Neural cell (in vitro differentiated cells): ENCODE measurements around the gene NELL1.

ENCODE experiments used
- CTCF ChIP-seq: fragments of 450-650 bp; IDR thresholded peaks from 2 replicates; pipeline ENCODE4 v1.5.1; 2014; ENCODE audit warnings: antibody characterized with exemption, mild to moderate bottlenecking, moderate library complexity; ENCODE audit not compliant: poor library complexity, severe bottlenecking
- EP300 ChIP-seq: fragments of 450-650 bp; conservative IDR thresholded peaks from 2 replicates; pipeline ENCODE4 v1.6.1; 2014; ENCODE audit warnings: antibody characterized with exemption, mild to moderate bottlenecking, moderate library complexity; ENCODE audit not compliant: poor library complexity, severe bottlenecking
- EZH2 ChIP-seq: fragments of 200-600, 300-800 bp; shearing (Covaris generic), sonication (generic); IDR thresholded peaks from 2 replicates; pipeline ENCODE4 v1.6.1; 2014; ENCODE audit warnings: antibody characterized with exemption, low read length, borderline replicate concordance, mild to moderate bottlenecking; ENCODE audit not compliant: insufficient read depth, poor library complexity, severe bottlenecking
- POLR2AphosphoS5 ChIP-seq: IDR thresholded peaks from 2 replicates; pipeline ENCODE4 v1.6.1; 2012
- RAD21 ChIP-seq: fragments of 450-650 bp; conservative IDR thresholded peaks from 2 replicates; pipeline ENCODE4 v1.6.1; 2014; ENCODE audit warnings: antibody characterized with exemption, mild to moderate bottlenecking, moderate library complexity

GRCh38 chr11:20864628-20865027 lies 195.2 kb downstream of the NELL1 start:
- TF ChIP-seq CTCF (no peak), EZH2 (no peak), RAD21 (no peak), EP300 (no peak), POLR2AphosphoS5 (no peak)
